ENCODE results near the gene NR6A1. TPM values are rescaled to one million over a fixed set of nuclear protein-coding genes. Genes with fewer than 3 reads are reported as not detected.

Gene NR6A1
- total RNA-seq, 1 experiment from 2014 or later: 99.3 TPM

DNA sequence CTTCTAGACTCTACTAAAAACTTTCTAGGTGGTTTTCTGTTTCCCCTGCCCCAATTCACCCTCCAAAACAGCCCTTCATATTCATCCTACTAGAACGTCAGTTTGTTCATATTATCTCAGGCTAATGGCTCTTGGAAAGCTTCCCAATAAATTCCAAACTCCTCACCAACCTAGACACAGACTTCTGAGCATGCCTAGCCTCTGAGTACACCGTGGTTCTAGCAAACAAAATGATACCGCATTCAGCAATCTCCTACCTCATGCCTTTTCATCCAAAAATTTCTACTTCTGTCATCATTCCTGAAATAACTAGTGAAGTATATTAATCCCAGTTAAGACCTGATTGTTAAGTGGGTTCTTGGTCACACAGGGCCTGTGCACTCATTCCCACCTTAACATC is 217.4 kb downstream of the NR6A1 start:
- H3K79me1 ChIP-seq (ENCODE audit: insufficient read depth, low read depth, low read length, poor library complexity, severe bottlenecking): no peaks in the 10 kb centered on the region
- H3K23me2 ChIP-seq (ENCODE audit: insufficient read length, low read depth, low read length, poor library complexity, severe bottlenecking): no peaks in the 10 kb centered on the region
- no peak overlapping the region for H2BK5ac ChIP-seq (ENCODE audit: insufficient read length, low read length)
- H4K91ac ChIP-seq (ENCODE audit: insufficient read length, low read depth, low read length): no peak overlapping the region
- H4K5ac ChIP-seq (ENCODE audit: insufficient read length, low read depth, low read length): no peak overlapping the region
- no peaks in the 10 kb centered on the region for H3K9me3 ChIP-seq (ENCODE audit: control insufficient read depth, low read depth, low read length)
- H3K4me2 ChIP-seq (ENCODE audit: insufficient read depth, insufficient read length, low read length): no peak overlapping the region
- no peak for TF ChIP-seq CTCF (conservative IDR thresholded peaks at IDR 0.05)
- H3K27me3 ChIP-seq (ENCODE audit: insufficient read depth, low read length): no peaks in the 10 kb centered on the region
- no peaks in the 10 kb centered on the region for H3K79me2 ChIP-seq (ENCODE audit: insufficient read depth, low read length)
- peaks cover 0 to 5% (median 2%) of the 10 kb centered on the region in 3 experiments; a peak in 4 of 7 replicates for H3K36me3 Mint-ChIP-seq (ENCODE audit: insufficient read depth in 1 of 3, low read depth in 3 of 3)
- no peak overlapping the region for H3K23ac ChIP-seq (ENCODE audit: insufficient read length, low read depth, low read length)
- no peaks in the 10 kb centered on the region for H4K20me1 ChIP-seq (ENCODE audit: control insufficient read depth, insufficient read depth, insufficient read length)
- H2BK20ac ChIP-seq (ENCODE audit: low read depth, low read length, poor library complexity, severe bottlenecking): no peak overlapping the region
- no peaks in the 10 kb centered on the region for H3K27me3 Mint-ChIP-seq (ENCODE audit: low read depth)
- H3K4me1 Mint-ChIP-seq: peaks cover 10 to 13% of the 10 kb centered on the region in 2 experiments; a peak in 3 of 4 replicates
- H3K14ac ChIP-seq (ENCODE audit: insufficient read depth, low read length): no peak overlapping the region
- H2AFZ ChIP-seq (ENCODE audit: low read length): no peak overlapping the region
- H3K27ac ChIP-seq (ENCODE audit: insufficient read length, low read depth, low read length): no peak overlapping the region
- H2AK5ac ChIP-seq (ENCODE audit: insufficient read length, low read length): no peak overlapping the region
- no CpG with 5 or more reads among the region's 3 CpGs for WGBS (ENCODE audit: extremely low coverage, insufficient read length, low lambda C conversion rate)
- H2BK15ac ChIP-seq (ENCODE audit: low read depth, low read length): no peak overlapping the region
- H3K9me3 Mint-ChIP-seq: no peaks in the 10 kb centered on the region
- no peak overlapping the region for H3K18ac ChIP-seq (ENCODE audit: insufficient read length, low read depth, low read length)
- H3K4me3 Mint-ChIP-seq: no peak overlapping the region
- H2BK12ac ChIP-seq (ENCODE audit: insufficient read length, low read depth, low read length): no peak overlapping the region
- no peak overlapping the region for H3K9ac ChIP-seq (ENCODE audit: extremely low read depth, insufficient read length, low read length)
- no peak for DNase-seq
- H4K8ac ChIP-seq (replicated peaks; ENCODE audit: insufficient read length, low read depth, low read length): no peak overlapping the region
- H3T11ph ChIP-seq (ENCODE audit: low read length): no peak overlapping the region
- H3K4me1 ChIP-seq (ENCODE audit: insufficient read depth, low read length): peaks cover 7% of the 10 kb centered on the region; the same call in 1 of the 2 replicates
- no peak overlapping the region for H3K56ac ChIP-seq (ENCODE audit: insufficient read length, low read depth, low read length)
- H3K4ac ChIP-seq (ENCODE audit: low read depth, low read length): no peak overlapping the region
- H3K27ac Mint-ChIP-seq: no peak overlapping the region
- no peak overlapping the region for H2BK120ac ChIP-seq (ENCODE audit: low read depth, low read length, poor library complexity, severe bottlenecking)

All from H9 (cell line).